Measurements from ENCODE around the gene AK1. TPM values are rescaled to one million over a fixed set of nuclear protein-coding genes. Genes with fewer than 3 reads are reported as not detected.

The AK1 gene
- total and polyA plus RNA-seq, 2 donors (not counting 3 experiments of a cell fraction or from before 2014, with no cell fraction given): 115 to 148 TPM

DNA sequence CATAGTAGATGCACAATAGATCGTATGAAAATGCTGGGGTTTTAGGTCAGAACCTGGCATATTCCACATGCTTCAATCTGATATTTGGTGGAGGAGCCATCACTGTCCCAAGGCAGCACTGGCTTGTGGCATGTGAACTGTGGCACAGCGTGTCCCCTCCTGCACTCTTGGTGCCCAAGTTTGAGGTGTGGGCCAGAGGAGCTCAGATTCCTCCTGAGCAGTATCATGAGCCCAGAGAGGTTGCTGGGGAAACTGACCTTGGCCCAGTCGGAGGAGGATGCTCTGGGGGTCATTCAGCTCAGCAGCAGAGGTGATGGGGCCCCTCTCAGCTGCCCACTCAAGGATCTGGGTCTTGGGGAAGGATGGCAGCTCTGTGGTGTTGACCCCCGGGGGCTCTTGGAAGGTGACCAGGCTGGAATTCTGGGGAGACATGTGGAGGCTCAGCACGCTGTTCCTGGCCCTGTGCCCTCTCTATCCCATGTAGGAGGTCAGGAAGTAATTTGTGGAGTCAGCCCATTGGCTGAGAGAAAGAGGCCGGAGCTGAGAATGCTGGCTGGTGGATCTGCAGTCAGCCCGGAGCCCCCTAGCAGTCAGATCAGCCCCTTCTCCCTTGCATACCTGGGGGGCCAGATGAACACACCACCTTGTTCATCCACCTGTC, 51.1 kb downstream of the AK1 start:
- no peak overlapping the region for H3K4me3 ChIP-seq (replicated peaks in 1 of 3; ENCODE audit: insufficient read depth in 1 of 3, low read depth in 1 of 3, low read length in 3 of 3)
- no peaks in the 10 kb centered on the region for H3K27me3 ChIP-seq (ENCODE audit: control insufficient read depth in 2 of 2, insufficient read depth in 2 of 2, low read length in 2 of 2)
- ChIA-PET POLR2A (interaction anchor here (1.3 to 1.5 kb wide), 2 partner anchors 12 to 41 kb away, joined by 3 read pairs; no protein-coding TSS in a partner anchor), CTCF (interaction anchor here (0.8 to 3.5 kb wide), 4 partner anchors 12 to 43 kb away, joined by 3 to 33 read pairs (median 6); no protein-coding TSS in a partner anchor)
- H3K9ac ChIP-seq (replicated peaks; ENCODE audit: extremely low read depth, insufficient read depth, low read length): peak overlapping the region; percentile 12
- dilution Hi-C loops (cut with MboI; ENCODE audit: extremely low pct_ligation_motif_present, low sequenced_read_pairs) (no loop called here), intact Hi-C loops (cut with micrococcal nuclease) (no loop called here)
- H3K27ac ChIP-seq (ENCODE audit: insufficient read depth, low read depth, low read length): no peak overlapping the region
- BruUV-seq (replicated peaks): no TSS peak
- H3K79me2 ChIP-seq (ENCODE audit: control insufficient read depth, insufficient read depth, low read length): peaks cover 72% of the 10 kb centered on the region
- no peaks in the 10 kb centered on the region for H4K20me1 ChIP-seq (replicated peaks; ENCODE audit: control insufficient read depth, extremely low read depth, insufficient read depth, low read length)
- no peaks in the 10 kb centered on the region for H3K9me1 ChIP-seq (replicated peaks; ENCODE audit: control insufficient read depth, extremely low read depth, insufficient read depth, low read length)
- no peak overlapping the region for H2AFZ ChIP-seq (ENCODE audit: low read depth, low read length)
- DNase-seq (ENCODE audit: low read depth, low spot score) (no peak), FAIRE-seq (no peak)
- H3K4me1 ChIP-seq (ENCODE audit: control insufficient read depth, extremely low read depth, insufficient read depth, low read length): peaks cover 38% of the 10 kb centered on the region
- no peak for TF ChIP-seq GATA2 (IDR thresholded peaks at IDR 0.05; ENCODE audit: insufficient read depth, insufficient read length, low read depth, low read length)
- TF ChIP-seq FOS (IDR thresholded peaks at IDR 0.05; ENCODE audit: borderline replicate concordance, insufficient read depth, low read length): no peak
- TF ChIP-seq, protein P1, sequence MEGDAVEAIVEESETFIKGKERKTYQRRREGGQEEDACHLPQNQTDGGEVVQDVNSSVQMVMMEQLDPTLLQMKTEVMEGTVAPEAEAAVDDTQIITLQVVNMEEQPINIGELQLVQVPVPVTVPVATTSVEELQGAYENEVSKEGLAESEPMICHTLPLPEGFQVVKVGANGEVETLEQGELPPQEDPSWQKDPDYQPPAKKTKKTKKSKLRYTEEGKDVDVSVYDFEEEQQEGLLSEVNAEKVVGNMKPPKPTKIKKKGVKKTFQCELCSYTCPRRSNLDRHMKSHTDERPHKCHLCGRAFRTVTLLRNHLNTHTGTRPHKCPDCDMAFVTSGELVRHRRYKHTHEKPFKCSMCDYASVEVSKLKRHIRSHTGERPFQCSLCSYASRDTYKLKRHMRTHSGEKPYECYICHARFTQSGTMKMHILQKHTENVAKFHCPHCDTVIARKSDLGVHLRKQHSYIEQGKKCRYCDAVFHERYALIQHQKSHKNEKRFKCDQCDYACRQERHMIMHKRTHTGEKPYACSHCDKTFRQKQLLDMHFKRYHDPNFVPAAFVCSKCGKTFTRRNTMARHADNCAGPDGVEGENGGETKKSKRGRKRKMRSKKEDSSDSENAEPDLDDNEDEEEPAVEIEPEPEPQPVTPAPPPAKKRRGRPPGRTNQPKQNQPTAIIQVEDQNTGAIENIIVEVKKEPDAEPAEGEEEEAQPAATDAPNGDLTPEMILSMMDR (IDR thresholded peaks at IDR 0.05; ENCODE audit: extremely low read depth in 1 of 2, insufficient read depth in 1 of 2, low read depth in 1 of 2, low read length in 2 of 2): no peak
- TF ChIP-seq EZH2 (IDR thresholded peaks at IDR 0.05; ENCODE audit: borderline replicate concordance, low read depth, low read length, severe bottlenecking): no peak
- no peak for TF ChIP-seq MYC (IDR thresholded peaks at IDR 0.05; ENCODE audit: low read depth, low read length)
- peak; percentile 13 for TF ChIP-seq POLR2A (IDR thresholded peaks at IDR 0.05; ENCODE audit: low read depth, low read length)
- TF ChIP-seq, protein P2, sequence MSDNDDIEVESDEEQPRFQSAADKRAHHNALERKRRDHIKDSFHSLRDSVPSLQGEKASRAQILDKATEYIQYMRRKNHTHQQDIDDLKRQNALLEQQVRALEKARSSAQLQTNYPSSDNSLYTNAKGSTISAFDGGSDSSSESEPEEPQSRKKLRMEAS (IDR thresholded peaks at IDR 0.05; ENCODE audit: insufficient read depth, insufficient read length): no peak
- no peak for TF ChIP-seq JUN (IDR thresholded peaks at IDR 0.05; ENCODE audit: borderline replicate concordance, insufficient read depth, insufficient read length, low read depth)
- peak; percentile 45 for TF ChIP-seq POLR2AphosphoS5 (IDR thresholded peaks at IDR 0.05; ENCODE audit: insufficient read depth, low read depth, low read length)
- H3K9me3 ChIP-seq (replicated peaks; ENCODE audit: control insufficient read depth, insufficient read depth, low read length): no peaks in the 10 kb centered on the region
- peaks cover 34 to 46% of the 10 kb centered on the region in 2 experiments for H3K36me3 ChIP-seq (ENCODE audit: control insufficient read depth in 2 of 2, extremely low read depth in 1 of 2, insufficient read depth in 2 of 2, low read length in 2 of 2)
- H3K4me2 ChIP-seq (ENCODE audit: insufficient read depth, low read length): no peak overlapping the region

Data from endothelial cell of umbilical vein (primary cell).